Vagina (tissue), 2 donors: ENCODE data around the gene CACNA1D. TPM values are rescaled to one million over a fixed set of nuclear protein-coding genes. Genes with fewer than 3 reads are reported as not detected.

Source experiments
- DNase-seq, 2 donors: peaks; one replicate each; pipeline ENCODE4 v3.0.0-alpha.2; 2017; ENCODE audit errors: extremely low spot score in 2 of 2
- H3K27ac ChIP-seq: fragments of 200-600 bp; sonication (generic); one replicate; pipeline ENCODE4 v1.5.1; 2019
- H3K27me3 ChIP-seq: fragments of 200-600 bp; sonication (generic); one replicate; pipeline ENCODE4 v1.5.1; 2019
- H3K36me3 ChIP-seq, 2 donors: fragments of 200-600 bp; sonication (generic); one replicate each; pipeline ENCODE4 v1.5.1; 2017 to 2019
- H3K4me1 ChIP-seq: fragments of 200-600 bp; sonication (generic); one replicate; pipeline ENCODE4 v1.5.1; 2019
- H3K4me3 ChIP-seq, 2 donors: fragments of 200-600 bp; sonication (generic); 1 replicate in 1 of 2; 2 replicates in 1 of 2; pipeline ENCODE4 v1.5.1; 2016 to 2019
- H3K9me3 ChIP-seq: fragments of 200-600 bp; sonication (generic); one replicate; pipeline ENCODE4 v1.5.1; 2019
- POLR2A ChIP-seq, 2 donors: fragments of 450-650 bp; IDR thresholded peaks; one replicate each; pipeline ENCODE4 v1.6.1; 2017; ENCODE audit warnings: antibody characterized with exemption in 2 of 2, mild to moderate bottlenecking in 2 of 2, moderate library complexity in 2 of 2
- POLR2AphosphoS5 ChIP-seq, 2 donors: sonication (generic); formaldehyde crosslinking; IDR thresholded peaks; one replicate each; pipeline ENCODE4 v1.9.0; 2017; ENCODE audit warnings: antibody characterized with exemption in 2 of 2, mild to moderate bottlenecking in 2 of 2, low read depth in 1 of 2; ENCODE audit not compliant: insufficient read depth in 1 of 2
- intact Hi-C: fragments of 100-400 bp; cut with DNase I; formaldehyde crosslinking; loops from one replicate; pipeline ENCODE4 v1.15.1; 2023
- total RNA-seq: library from RNA; depleted of rRNA; stranded (reverse); fragments of >200 nt; gene quantifications from one replicate; pipeline ENCODE4 v1.2.3, GENCODE V29; 2016
- TF ChIP-seq, protein P1 (sequence below), 3 experiments: fragments of 450-650 bp in 2 of 3; fragments of 200-600 bp in 1 of 3; sonication (generic) in 1 of 3; IDR thresholded peaks; one replicate each; pipeline ENCODE4 v1.5.1; 2017 to 2019; ENCODE audit warnings: antibody characterized with exemption in 3 of 3, mild to moderate bottlenecking in 2 of 3, moderate library complexity in 2 of 3

CACNA1D gene
- total RNA-seq, 1 donor from 2014 or later = 0.74 TPM

DNA sequence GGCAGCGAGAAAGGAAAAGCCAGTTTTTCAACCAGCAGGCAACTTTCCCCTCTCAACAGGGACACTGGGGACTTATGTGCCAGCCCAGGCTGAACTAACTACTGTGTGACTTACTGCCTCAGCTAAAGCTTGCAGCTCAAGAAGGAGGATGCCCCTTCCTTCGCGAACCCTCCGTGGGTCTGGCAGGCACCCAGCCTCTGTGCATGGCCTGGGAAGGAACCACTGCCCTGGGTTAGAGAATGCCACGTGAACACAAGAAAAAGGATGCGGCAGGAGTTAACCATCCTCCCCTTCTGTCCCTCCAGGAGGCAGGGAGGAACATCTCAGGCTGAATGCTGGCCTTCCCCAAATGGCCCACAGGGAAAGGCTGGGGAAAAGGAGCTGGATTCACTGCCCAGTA lies 322.8 kb downstream of the CACNA1D start:
- Histone ChIP-seq H3K4me1 (no peaks in the 10 kb centered on the region), H3K9me3 (no peaks in the 10 kb centered on the region), H3K27me3 (no peaks in the 10 kb centered on the region), H3K36me3 (no peaks in the 10 kb centered on the region), H3K4me3 (no peak overlapping the region), H3K27ac (no peak overlapping the region)
- TF ChIP-seq POLR2AphosphoS5 (IDR thresholded peaks at IDR 0.05; ENCODE audit: insufficient read depth in 1 of 2, low read depth in 1 of 2) (no peak), POLR2A (IDR thresholded peaks at IDR 0.05) (no peak)
- TF ChIP-seq, protein P1, sequence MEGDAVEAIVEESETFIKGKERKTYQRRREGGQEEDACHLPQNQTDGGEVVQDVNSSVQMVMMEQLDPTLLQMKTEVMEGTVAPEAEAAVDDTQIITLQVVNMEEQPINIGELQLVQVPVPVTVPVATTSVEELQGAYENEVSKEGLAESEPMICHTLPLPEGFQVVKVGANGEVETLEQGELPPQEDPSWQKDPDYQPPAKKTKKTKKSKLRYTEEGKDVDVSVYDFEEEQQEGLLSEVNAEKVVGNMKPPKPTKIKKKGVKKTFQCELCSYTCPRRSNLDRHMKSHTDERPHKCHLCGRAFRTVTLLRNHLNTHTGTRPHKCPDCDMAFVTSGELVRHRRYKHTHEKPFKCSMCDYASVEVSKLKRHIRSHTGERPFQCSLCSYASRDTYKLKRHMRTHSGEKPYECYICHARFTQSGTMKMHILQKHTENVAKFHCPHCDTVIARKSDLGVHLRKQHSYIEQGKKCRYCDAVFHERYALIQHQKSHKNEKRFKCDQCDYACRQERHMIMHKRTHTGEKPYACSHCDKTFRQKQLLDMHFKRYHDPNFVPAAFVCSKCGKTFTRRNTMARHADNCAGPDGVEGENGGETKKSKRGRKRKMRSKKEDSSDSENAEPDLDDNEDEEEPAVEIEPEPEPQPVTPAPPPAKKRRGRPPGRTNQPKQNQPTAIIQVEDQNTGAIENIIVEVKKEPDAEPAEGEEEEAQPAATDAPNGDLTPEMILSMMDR (IDR thresholded peaks at IDR 0.05) = no peak
- intact Hi-C loops = no loop called here
- DNase-seq = no peak

DNA sequence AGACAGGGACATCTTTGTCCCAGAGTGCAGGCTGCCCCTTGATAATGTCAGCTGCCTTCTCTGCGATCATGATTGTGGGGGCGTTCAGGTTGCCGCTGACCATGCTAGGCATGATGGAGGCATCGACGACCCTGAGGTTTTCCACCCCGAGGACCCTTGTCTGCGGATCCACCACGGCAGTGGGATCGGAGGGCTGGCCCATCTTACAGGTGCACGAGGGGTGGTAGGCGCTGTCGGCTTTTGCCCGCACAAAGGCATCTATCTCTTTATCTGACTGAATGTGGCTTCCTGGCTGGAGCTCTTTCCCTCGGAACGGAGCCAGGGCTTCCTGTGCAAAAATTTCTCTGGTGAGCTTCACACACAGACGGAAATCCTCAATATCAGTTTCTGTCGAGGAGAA lies 323.4 kb downstream of the CACNA1D start:
- Histone ChIP-seq H3K4me3 (no peak overlapping the region), H3K36me3 (no peaks in the 10 kb centered on the region), H3K27me3 (no peaks in the 10 kb centered on the region), H3K27ac (no peak overlapping the region), H3K4me1 (no peaks in the 10 kb centered on the region), H3K9me3 (no peaks in the 10 kb centered on the region)
- no peak for TF ChIP-seq POLR2A (IDR thresholded peaks at IDR 0.05)
- TF ChIP-seq POLR2AphosphoS5 (IDR thresholded peaks at IDR 0.05; ENCODE audit: insufficient read depth in 1 of 2, low read depth in 1 of 2) = no peak
- TF ChIP-seq, protein P1 (IDR thresholded peaks at IDR 0.05) = no peak
- intact Hi-C loops = no loop called here
- DNase-seq = no peak

DNA sequence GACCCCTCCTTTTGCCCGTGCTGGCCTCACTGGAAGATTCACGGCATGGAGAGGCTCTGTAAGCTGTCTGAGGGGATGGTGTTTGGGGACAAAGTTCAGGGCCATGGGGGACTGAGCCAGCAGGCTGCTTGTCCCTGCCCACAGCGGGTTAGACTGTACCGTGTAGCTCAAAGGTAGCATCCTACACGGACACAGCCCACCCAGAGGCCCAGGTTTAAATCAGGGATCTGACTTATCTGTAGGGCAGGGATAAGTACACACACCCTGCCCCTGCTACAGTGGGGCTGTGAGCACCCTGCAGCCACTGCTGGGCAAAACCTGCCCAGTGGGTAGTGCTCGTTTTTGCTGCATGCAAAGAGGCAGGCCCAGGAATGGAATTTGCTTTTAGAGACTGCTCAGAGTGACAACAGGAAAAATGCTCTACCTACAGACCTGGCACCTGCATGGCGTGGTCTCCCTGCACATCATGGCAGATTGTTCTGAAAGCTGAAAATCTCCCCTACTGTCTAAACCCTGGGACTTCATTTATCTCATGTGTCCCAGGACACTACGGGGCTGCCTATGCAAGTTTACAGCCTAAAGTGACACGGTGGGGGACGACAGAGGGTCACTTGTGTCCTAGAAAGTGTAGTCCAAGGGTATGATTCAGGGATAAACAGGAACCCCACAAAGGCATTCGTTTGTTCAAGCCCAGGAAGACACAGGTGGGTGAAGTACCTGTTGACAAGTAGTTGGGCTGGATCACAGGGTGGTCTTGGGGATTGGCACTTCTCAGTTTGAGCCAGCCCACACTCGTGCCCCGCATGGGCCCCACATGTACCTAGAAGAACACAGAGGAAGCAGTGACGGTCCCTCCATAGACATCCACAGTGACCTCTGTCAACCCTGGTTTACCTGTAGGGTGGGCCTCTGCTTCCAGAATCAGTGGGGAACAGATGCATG lies 324.1 kb downstream of the CACNA1D start:
- Histone ChIP-seq H3K4me3 (no peak overlapping the region), H3K4me1 (no peaks in the 10 kb centered on the region), H3K9me3 (no peaks in the 10 kb centered on the region), H3K27me3 (no peaks in the 10 kb centered on the region), H3K36me3 (no peaks in the 10 kb centered on the region), H3K27ac (no peak overlapping the region)
- no peak for TF ChIP-seq POLR2AphosphoS5 (IDR thresholded peaks at IDR 0.05; ENCODE audit: insufficient read depth in 1 of 2, low read depth in 1 of 2)
- no peak for TF ChIP-seq POLR2A (IDR thresholded peaks at IDR 0.05)
- TF ChIP-seq, protein P1 (IDR thresholded peaks at IDR 0.05) = no peak
- no peak for DNase-seq
- intact Hi-C loops = no loop called here

DNA sequence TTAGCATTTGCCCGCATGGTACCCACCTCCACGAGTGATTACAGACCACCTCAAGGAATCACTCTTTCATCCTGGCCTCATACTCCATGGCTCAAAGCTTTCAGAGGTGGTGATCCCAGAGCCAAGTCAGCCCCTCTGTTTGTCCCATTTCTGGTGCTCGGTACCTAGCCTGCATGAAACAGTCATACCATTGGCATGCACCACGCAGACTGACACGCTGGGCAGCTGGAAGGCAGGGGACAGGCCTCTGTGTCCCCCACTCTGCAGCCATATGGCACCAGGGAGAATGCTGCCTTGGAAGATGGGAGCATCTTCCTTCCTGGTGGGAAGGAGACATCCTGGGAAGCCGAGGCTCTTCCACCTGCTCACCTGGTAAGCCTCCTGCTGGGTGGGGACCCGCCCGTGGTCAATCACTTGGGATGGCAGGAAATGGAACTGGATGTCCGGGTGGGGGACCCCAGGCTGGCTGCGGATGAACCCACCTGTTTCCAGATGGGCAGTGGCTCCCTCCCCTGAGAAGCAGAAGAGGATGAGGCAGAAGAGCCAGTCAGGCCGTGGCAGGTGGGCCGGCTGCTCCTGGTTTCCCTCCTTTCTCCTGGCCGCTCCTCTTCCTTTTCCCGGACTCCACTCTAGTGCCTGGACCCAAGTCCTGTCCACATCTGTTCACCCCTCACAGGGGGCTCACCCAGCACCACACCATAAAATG lies 324.9 kb downstream of the CACNA1D start:
- Histone ChIP-seq H3K9me3 (no peaks in the 10 kb centered on the region), H3K4me3 (no peak overlapping the region), H3K4me1 (peaks cover 4% of the 10 kb centered on the region), H3K27ac (no peak overlapping the region), H3K36me3 (no peaks in the 10 kb centered on the region), H3K27me3 (no peaks in the 10 kb centered on the region)
- TF ChIP-seq, protein P1 (IDR thresholded peaks at IDR 0.05) = no peak
- no peak for TF ChIP-seq POLR2A (IDR thresholded peaks at IDR 0.05)
- no peak for TF ChIP-seq POLR2AphosphoS5 (IDR thresholded peaks at IDR 0.05; ENCODE audit: insufficient read depth in 1 of 2, low read depth in 1 of 2)
- DNase-seq = no peak
- intact Hi-C loops = no loop called here
